CD4-positive, alpha-beta T cell (primary cell): ENCODE results near the gene S100A2. TPM values are rescaled to one million over a fixed set of nuclear protein-coding genes. Genes with fewer than 3 reads are reported as not detected.

Experiments used
- ATAC-seq: fragments of 200-7000 bp; cut with Tn5 transposase; one replicate; pipeline ENCODE4 v1.10.0; 2022; ENCODE audit warnings: mild to moderate bottlenecking; ENCODE audit not compliant: poor library complexity
- CTCF ChIA-PET: fragments of 350-600 bp; sonication (Branson Sonifier 250); formaldehyde crosslinking; loops from one replicate; lab custom pipeline; 2021; ENCODE audit warnings: antibody characterized with exemption, inconsistent platforms; lab: Charles Lee
- POLR2A ChIA-PET: fragments of 350-600 bp; sonication (Branson Sonifier 250); formaldehyde crosslinking; loops from one replicate; lab custom pipeline; 2021; ENCODE audit warnings: antibody characterized with exemption, inconsistent platforms; lab: Charles Lee
- DNase-seq, 14 experiments: peaks; one replicate each; pipeline ENCODE4 v3.0.0-alpha.2; 2013 to 2020; ENCODE audit warnings: mixed read lengths in 2 of 14
- H3K27ac ChIP-seq, 2 donors: one replicate each; pipeline versions ENCODE4 v1.5.1 to v1.7.0; 2013; ENCODE audit warnings: low read length in 2 of 2, low read depth in 1 of 2, mild to moderate bottlenecking in 1 of 2
- H3K27me3 ChIP-seq, 2 experiments: 1 replicate in 1 of 2; 2 replicates in 1 of 2; pipeline versions ENCODE4 v1.6.1 to v1.7.0; 2013; ENCODE audit warnings: low read length in 2 of 2, control low read depth in 1 of 2, mild to moderate bottlenecking in 1 of 2, moderate library complexity in 1 of 2; ENCODE audit not compliant: insufficient read depth in 2 of 2, control insufficient read depth in 1 of 2
- H3K36me3 ChIP-seq: one replicate; pipeline ENCODE4 v1.6.1; 2013; ENCODE audit warnings: low read length, control low read depth; ENCODE audit not compliant: insufficient read depth
- H3K4me1 ChIP-seq: one replicate; pipeline ENCODE4 v1.6.1; 2013; ENCODE audit warnings: low read length, control low read depth; ENCODE audit not compliant: insufficient read depth
- H3K4me3 ChIP-seq: one replicate; pipeline ENCODE4 v1.5.1; 2013; ENCODE audit warnings: mild to moderate bottlenecking, low read length, moderate library complexity
- H3K9me3 ChIP-seq, 2 experiments: 1 replicate in 1 of 2; 2 replicates in 1 of 2; pipeline versions ENCODE4 v1.6.1 to v1.7.0; 2013; ENCODE audit warnings: low read length in 2 of 2, mild to moderate bottlenecking in 2 of 2, control low read depth in 1 of 2, moderate library complexity in 1 of 2; ENCODE audit not compliant: control insufficient read depth in 1 of 2, insufficient read depth in 1 of 2
- H3K27ac Mint-ChIP-seq: one replicate; pipeline ENCODE4 v1.8.0; 2020; ENCODE audit warnings: mixed read lengths
- H3K27me3 Mint-ChIP-seq: one replicate; pipeline ENCODE4 v1.8.0; 2021; ENCODE audit warnings: mixed read lengths
- H3K36me3 Mint-ChIP-seq: one replicate; pipeline ENCODE4 v1.8.0; 2021; ENCODE audit warnings: low read depth, mixed read lengths
- H3K4me1 Mint-ChIP-seq: one replicate; pipeline ENCODE4 v1.8.0; 2021; ENCODE audit warnings: low read depth, mixed read lengths
- H3K4me3 Mint-ChIP-seq: one replicate; pipeline ENCODE4 v1.8.0; 2020; ENCODE audit warnings: mild to moderate bottlenecking, mixed read lengths
- H3K9me3 Mint-ChIP-seq: one replicate; pipeline ENCODE4 v1.8.0; 2020; ENCODE audit warnings: mixed read lengths
- intact Hi-C, 2 experiments: fragments of 100-400 bp; cut with DNase I in 1 of 2; cut with micrococcal nuclease in 1 of 2; formaldehyde crosslinking; loops; one replicate each; pipeline versions ENCODE4 v1.15.1 to v1.9.0; 2023 to 2025; cut with DNase I, micrococcal nuclease
- total RNA-seq, 174 experiments: library from RNA in 2 of 174; stranded (reverse) in 2 of 174; gene quantifications; one replicate each; pipeline ENCODE4 v1.2.3 and lab custom pipeline; 2021 to 2026
- TF ChIP-seq, protein P1 (sequence below): fragments of 200-600 bp; IDR thresholded peaks from one replicate; pipeline ENCODE4 v1.8.0; 2022; ENCODE audit warnings: antibody characterized with exemption, mild to moderate bottlenecking

The S100A2 gene
- total RNA-seq, 2 experiments from 2014 or later, result not detected

DNA sequence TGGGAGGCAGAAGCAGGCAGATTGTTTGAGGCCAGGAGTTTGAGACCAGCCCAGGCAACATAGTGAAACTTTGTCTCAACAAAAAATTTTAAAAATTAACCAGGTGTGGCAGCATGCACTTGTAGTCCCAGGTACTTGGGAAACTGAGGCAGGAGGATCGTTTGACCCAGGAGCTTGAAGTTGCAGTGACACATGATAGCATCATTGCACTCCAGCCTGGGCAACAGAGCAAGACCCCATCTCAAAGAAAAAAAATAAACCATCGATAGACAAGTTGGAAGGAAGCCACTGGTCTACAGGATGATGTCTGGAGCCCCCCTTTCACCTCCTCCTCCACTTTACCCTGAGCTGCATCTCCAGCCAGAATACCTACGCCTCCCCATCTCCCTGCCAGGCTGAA lies 46.4 kb downstream of the S100A2 start:
- H3K27me3 Mint-ChIP-seq, result no peaks in the 10 kb centered on the region
- ATAC-seq (no peak), DNase-seq (no peak)
- intact Hi-C loops, result no loop called here
- no peak overlapping the region for H3K4me3 Mint-ChIP-seq
- Histone ChIP-seq H3K4me1 (peaks cover 14% of the 10 kb centered on the region), H3K36me3 (no peaks in the 10 kb centered on the region), H3K27ac (no peak overlapping the region), H3K4me3 (no peak overlapping the region), H3K9me3 (no peaks in the 10 kb centered on the region), H3K27me3 (no peaks in the 10 kb centered on the region)
- TF ChIP-seq, protein P1, sequence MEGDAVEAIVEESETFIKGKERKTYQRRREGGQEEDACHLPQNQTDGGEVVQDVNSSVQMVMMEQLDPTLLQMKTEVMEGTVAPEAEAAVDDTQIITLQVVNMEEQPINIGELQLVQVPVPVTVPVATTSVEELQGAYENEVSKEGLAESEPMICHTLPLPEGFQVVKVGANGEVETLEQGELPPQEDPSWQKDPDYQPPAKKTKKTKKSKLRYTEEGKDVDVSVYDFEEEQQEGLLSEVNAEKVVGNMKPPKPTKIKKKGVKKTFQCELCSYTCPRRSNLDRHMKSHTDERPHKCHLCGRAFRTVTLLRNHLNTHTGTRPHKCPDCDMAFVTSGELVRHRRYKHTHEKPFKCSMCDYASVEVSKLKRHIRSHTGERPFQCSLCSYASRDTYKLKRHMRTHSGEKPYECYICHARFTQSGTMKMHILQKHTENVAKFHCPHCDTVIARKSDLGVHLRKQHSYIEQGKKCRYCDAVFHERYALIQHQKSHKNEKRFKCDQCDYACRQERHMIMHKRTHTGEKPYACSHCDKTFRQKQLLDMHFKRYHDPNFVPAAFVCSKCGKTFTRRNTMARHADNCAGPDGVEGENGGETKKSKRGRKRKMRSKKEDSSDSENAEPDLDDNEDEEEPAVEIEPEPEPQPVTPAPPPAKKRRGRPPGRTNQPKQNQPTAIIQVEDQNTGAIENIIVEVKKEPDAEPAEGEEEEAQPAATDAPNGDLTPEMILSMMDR, result no peak
- POLR2A ChIA-PET, result no interaction called here
- no peaks in the 10 kb centered on the region for H3K4me1 Mint-ChIP-seq
- H3K27ac Mint-ChIP-seq, result no peak overlapping the region
- CTCF ChIA-PET, result no interaction called here
- no peaks in the 10 kb centered on the region for H3K9me3 Mint-ChIP-seq
- no peaks in the 10 kb centered on the region for H3K36me3 Mint-ChIP-seq

DNA sequence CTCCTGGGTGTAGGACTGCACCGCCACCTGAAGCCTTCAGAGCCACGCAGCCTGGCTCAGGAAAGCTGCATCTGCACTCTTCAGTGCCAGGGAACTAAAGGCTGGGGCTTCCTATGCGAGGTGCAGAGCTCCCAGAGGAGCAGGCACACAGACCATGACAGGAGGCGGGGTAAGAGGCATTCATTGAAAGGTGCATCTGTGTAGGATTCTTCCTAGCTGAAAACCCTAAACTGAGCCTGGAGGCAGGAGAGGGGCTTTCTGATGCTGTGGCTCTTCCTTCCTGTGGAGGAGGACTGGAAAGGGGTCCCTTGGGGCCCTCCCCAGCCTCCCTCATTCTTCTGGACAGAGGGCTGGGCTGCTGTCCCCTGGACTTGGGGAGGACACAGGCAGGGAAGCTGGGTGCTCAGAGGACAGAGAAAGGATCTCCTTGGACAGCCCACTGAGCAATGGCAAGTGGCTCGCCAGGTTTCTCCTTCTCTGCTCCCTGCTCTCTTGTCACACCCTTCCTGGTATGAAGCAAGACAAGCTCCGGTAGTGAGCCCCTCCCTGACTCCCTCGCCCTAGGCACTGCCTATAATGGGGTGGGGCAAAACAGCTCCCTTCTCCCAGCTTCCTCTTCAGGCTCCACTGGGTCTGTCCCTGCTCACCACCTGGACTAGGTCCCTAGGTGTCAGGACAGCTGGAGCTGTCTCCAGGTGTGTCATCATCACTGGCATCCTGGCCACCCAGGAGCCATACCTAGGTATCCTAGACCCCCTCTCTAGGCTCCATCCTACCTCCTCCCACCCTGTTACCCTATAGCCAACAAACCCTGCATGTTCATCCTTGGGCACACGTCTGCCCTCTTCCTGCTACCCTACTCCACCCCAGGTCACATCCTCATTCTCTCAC lies 49.9 kb downstream of the S100A2 start:
- Histone ChIP-seq H3K4me1 (peaks cover 18% of the 10 kb centered on the region), H3K27ac (no peak overlapping the region), H3K27me3 (no peaks in the 10 kb centered on the region), H3K9me3 (no peaks in the 10 kb centered on the region), H3K36me3 (no peaks in the 10 kb centered on the region), H3K4me3 (no peak overlapping the region)
- POLR2A ChIA-PET, result interaction anchor here (1.6 kb wide), 1 partner anchor 16 kb away, joined by 4 read pairs; no protein-coding TSS in a partner anchor
- H3K36me3 Mint-ChIP-seq, result no peaks in the 10 kb centered on the region
- DNase-seq (peak in 1 of 14 experiments; percentile 9), ATAC-seq (no peak)
- intact Hi-C loops, result no loop called here
- no peak overlapping the region for H3K4me3 Mint-ChIP-seq
- CTCF ChIA-PET, result no interaction called here
- H3K4me1 Mint-ChIP-seq, result peaks cover 7% of the 10 kb centered on the region
- H3K9me3 Mint-ChIP-seq, result no peaks in the 10 kb centered on the region
- TF ChIP-seq, protein P1, result no peak
- H3K27ac Mint-ChIP-seq, result no peak overlapping the region
- no peaks in the 10 kb centered on the region for H3K27me3 Mint-ChIP-seq

DNA sequence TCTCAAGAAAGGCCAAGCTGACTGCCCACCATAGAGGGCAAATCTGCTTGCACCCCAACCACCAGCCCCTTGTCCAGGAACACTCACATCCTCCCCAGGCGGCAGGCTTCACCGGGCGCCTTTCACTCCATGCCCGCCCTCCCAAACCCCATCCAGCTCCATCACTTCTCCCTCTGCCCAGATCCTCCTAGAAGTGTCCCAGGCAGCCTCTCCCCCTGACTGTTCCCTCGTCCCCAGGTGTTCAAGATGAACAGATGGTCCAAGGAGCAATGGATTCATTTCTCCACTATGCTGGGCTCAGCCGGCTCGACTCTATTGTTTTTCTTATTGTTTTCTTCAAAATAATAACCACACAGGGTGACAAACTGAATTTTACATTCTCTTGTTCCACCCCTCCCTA lies 52.0 kb downstream of the S100A2 start:
- H3K36me3 Mint-ChIP-seq, result no peaks in the 10 kb centered on the region
- Histone ChIP-seq H3K36me3 (no peaks in the 10 kb centered on the region), H3K27me3 (no peaks in the 10 kb centered on the region), H3K27ac (no peak overlapping the region), H3K4me1 (peaks cover 21% of the 10 kb centered on the region), H3K4me3 (no peak overlapping the region), H3K9me3 (no peaks in the 10 kb centered on the region)
- no peaks in the 10 kb centered on the region for H3K9me3 Mint-ChIP-seq
- no peak overlapping the region for H3K27ac Mint-ChIP-seq
- TF ChIP-seq, protein P1, result no peak
- H3K4me3 Mint-ChIP-seq, result no peak overlapping the region
- peaks cover 8% of the 10 kb centered on the region for H3K4me1 Mint-ChIP-seq
- ATAC-seq, result no peak
- peak in 1 of 14 experiments; percentile 4 for DNase-seq
- CTCF ChIA-PET, result interaction anchor here (6.6 kb wide), 1 partner anchor 55 kb away, joined by 36 read pairs; no protein-coding TSS in a partner anchor
- POLR2A ChIA-PET, result no interaction called here
- intact Hi-C loops, result loop anchor here in 1 of 2 experiments (1.0 kb wide), 1 partner anchor 59 kb away; no protein-coding TSS in a partner anchor
- H3K27me3 Mint-ChIP-seq, result no peaks in the 10 kb centered on the region
